Measurements from ENCODE around the gene PSMB3. TPM values are rescaled to one million over a fixed set of nuclear protein-coding genes. Genes with fewer than 3 reads are reported as not detected.

Gene PSMB3
- total and polyA plus RNA-seq, 2 donors (not counting 1 experiment from before 2014, with no cell fraction given): 210 to 299 TPM

- Histone ChIP-seq H3K79me2 (ENCODE audit: control insufficient read depth, insufficient read depth, low read length) (peaks cover 13% of the 10 kb centered on the region), H3K36me3 (ENCODE audit: control insufficient read depth, insufficient read depth, low read length) (peaks cover 29% of the 10 kb centered on the region), H3K27me3 (ENCODE audit: control insufficient read depth, insufficient read depth, low read length) (no peaks in the 10 kb centered on the region), H3K27ac (ENCODE audit: insufficient read depth, low read length) (no peak overlapping the region), H3K9me3 (ENCODE audit: control insufficient read depth, insufficient read depth, low read depth, low read length) (no peaks in the 10 kb centered on the region), H3K9ac (ENCODE audit: insufficient read depth, low read length) (no peak overlapping the region), H4K20me1 (ENCODE audit: control insufficient read depth, extremely low read depth, insufficient read depth, low read length) (no peaks in the 10 kb centered on the region), H3K4me1 (ENCODE audit: control insufficient read depth, extremely low read depth, insufficient read depth, low read length) (peaks cover 10% of the 10 kb centered on the region), H2AFZ (ENCODE audit: low read length) (no peak overlapping the region), H3K4me3 (replicated peaks in 1 of 4; ENCODE audit: control extremely low read depth in 1 of 4, insufficient read depth in 1 of 4, low read depth in 3 of 4, low read length in 4 of 4) (no peak overlapping the region), H3K4me2 (ENCODE audit: extremely low read depth, insufficient read depth, low read length) (no peak overlapping the region)
- no peak for DNase-seq (ENCODE audit: low read depth in 2 of 2)
- TF ChIP-seq EZH2 (IDR thresholded peaks at IDR 0.05; ENCODE audit: low read length, missing control alignments): no peak
- peak in 1 of 2 donors; percentile 12 for TF ChIP-seq CTCF (conservative IDR thresholded peaks at IDR 0.05 in 1 of 2, IDR thresholded peaks at IDR 0.05 in 1 of 2; ENCODE audit: low read depth in 1 of 2, low read length in 2 of 2)
Measured at GRCh38 chr17:38733982-38734973, 18.3 kb upstream of the PSMB3 start.

- Histone ChIP-seq H3K27me3 (ENCODE audit: control insufficient read depth, insufficient read depth, low read length) (no peaks in the 10 kb centered on the region), H2AFZ (ENCODE audit: low read length) (no peak overlapping the region), H4K20me1 (ENCODE audit: control insufficient read depth, extremely low read depth, insufficient read depth, low read length) (no peaks in the 10 kb centered on the region), H3K4me2 (ENCODE audit: extremely low read depth, insufficient read depth, low read length) (no peak overlapping the region), H3K9me3 (ENCODE audit: control insufficient read depth, insufficient read depth, low read depth, low read length) (no peaks in the 10 kb centered on the region), H3K27ac (ENCODE audit: insufficient read depth, low read length) (no peak overlapping the region), H3K9ac (ENCODE audit: insufficient read depth, low read length) (no peak overlapping the region), H3K79me2 (ENCODE audit: control insufficient read depth, insufficient read depth, low read length) (peaks cover 19% of the 10 kb centered on the region), H3K4me1 (ENCODE audit: control insufficient read depth, extremely low read depth, insufficient read depth, low read length) (peaks cover 10% of the 10 kb centered on the region), H3K36me3 (ENCODE audit: control insufficient read depth, insufficient read depth, low read length) (peaks cover 36% of the 10 kb centered on the region), H3K4me3 (replicated peaks in 1 of 4; ENCODE audit: control extremely low read depth in 1 of 4, insufficient read depth in 1 of 4, low read depth in 3 of 4, low read length in 4 of 4) (no peak overlapping the region)
- peak in 1 of 2 donors; percentile 38 for DNase-seq (ENCODE audit: low read depth in 2 of 2)
- no peak for TF ChIP-seq EZH2 (IDR thresholded peaks at IDR 0.05; ENCODE audit: low read length, missing control alignments)
- TF ChIP-seq CTCF (conservative IDR thresholded peaks at IDR 0.05 in 1 of 2, IDR thresholded peaks at IDR 0.05 in 1 of 2; ENCODE audit: low read depth in 1 of 2, low read length in 2 of 2): peak; percentile 72 to 87
Measured at GRCh38 chr17:38735161-38735997, 17.2 kb upstream of the PSMB3 start.

All from fibroblast of lung (primary cell).